Lower leg skin (tissue), 3 donors: ENCODE results near the gene FARS2.

Experiments
- POLR2A ChIP-seq, 2 donors: fragments of 450-650 bp; IDR thresholded peaks; one replicate each; pipeline ENCODE4 v1.6.1; 2016 to 2017; ENCODE audit warnings: antibody characterized with exemption in 2 of 2, mild to moderate bottlenecking in 1 of 2, moderate library complexity in 1 of 2
- TF ChIP-seq, protein P1 (sequence below), 3 donors: fragments of 450-650 bp; IDR thresholded peaks; one replicate each; pipeline ENCODE4 v1.5.1; 2016; ENCODE audit warnings: antibody characterized with exemption in 3 of 3, mild to moderate bottlenecking in 3 of 3, moderate library complexity in 2 of 3

DNA sequence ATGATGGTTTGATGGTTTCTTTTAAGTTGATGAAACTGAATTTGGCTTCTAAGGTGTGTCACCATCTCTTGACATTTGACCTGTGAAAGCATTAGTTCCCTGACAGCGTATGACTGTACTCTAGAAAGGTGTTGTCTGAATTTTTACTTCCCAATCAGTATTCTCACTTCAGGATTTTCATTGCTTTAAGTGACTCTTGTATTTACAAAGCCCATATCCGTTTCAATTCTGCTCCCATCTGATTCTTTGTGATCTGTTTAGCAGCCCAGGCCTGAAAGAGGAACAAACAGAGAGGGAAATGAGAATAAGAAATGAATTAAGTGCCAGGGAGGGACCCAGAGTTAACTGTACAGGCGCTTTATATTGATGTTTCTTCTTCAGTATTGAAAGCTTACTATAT lies 73.7 kb downstream of the FARS2 start:
- TF ChIP-seq POLR2A (IDR thresholded peaks at IDR 0.05): no peak
- TF ChIP-seq, protein P1, sequence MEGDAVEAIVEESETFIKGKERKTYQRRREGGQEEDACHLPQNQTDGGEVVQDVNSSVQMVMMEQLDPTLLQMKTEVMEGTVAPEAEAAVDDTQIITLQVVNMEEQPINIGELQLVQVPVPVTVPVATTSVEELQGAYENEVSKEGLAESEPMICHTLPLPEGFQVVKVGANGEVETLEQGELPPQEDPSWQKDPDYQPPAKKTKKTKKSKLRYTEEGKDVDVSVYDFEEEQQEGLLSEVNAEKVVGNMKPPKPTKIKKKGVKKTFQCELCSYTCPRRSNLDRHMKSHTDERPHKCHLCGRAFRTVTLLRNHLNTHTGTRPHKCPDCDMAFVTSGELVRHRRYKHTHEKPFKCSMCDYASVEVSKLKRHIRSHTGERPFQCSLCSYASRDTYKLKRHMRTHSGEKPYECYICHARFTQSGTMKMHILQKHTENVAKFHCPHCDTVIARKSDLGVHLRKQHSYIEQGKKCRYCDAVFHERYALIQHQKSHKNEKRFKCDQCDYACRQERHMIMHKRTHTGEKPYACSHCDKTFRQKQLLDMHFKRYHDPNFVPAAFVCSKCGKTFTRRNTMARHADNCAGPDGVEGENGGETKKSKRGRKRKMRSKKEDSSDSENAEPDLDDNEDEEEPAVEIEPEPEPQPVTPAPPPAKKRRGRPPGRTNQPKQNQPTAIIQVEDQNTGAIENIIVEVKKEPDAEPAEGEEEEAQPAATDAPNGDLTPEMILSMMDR (IDR thresholded peaks at IDR 0.05): no peak
